MM.1S (cell line): Measurements from ENCODE around the gene EXD2.

Experiments used
- DNase-seq: peaks from one replicate; pipeline ENCODE4 v3.0.0-alpha.2; 2015
- H2AFZ ChIP-seq: fragments of 300-600 bp; sonication (generic); 2 replicates; pipeline ENCODE4 v1.6.0; 2016; ENCODE audit warnings: antibody characterized with exemption, low read length
- H3F3A ChIP-seq: fragments of 300-600 bp; sonication (generic); 2 replicates; pipeline ENCODE4 v1.6.1; 2016; ENCODE audit warnings: mild to moderate bottlenecking, antibody characterized with exemption, low read length, moderate library complexity, mixed read lengths; ENCODE audit not compliant: insufficient read depth
- H3K27ac ChIP-seq: fragments of 300-600 bp; sonication (generic); 2 replicates; pipeline ENCODE4 v1.5.1; 2016; ENCODE audit warnings: mild to moderate bottlenecking, low read length
- H3K27me3 ChIP-seq: fragments of 300-600 bp; sonication (generic); replicated peaks from 2 replicates; pipeline ENCODE4 v1.6.0; 2016; ENCODE audit warnings: low read length; ENCODE audit not compliant: insufficient read depth
- H3K36me3 ChIP-seq: fragments of 300-600 bp; sonication (generic); replicated peaks from 2 replicates; pipeline ENCODE4 v1.6.1; 2016; ENCODE audit warnings: mild to moderate bottlenecking, low read length, mixed read lengths; ENCODE audit not compliant: insufficient read depth
- H3K4me1 ChIP-seq: fragments of 300-600 bp; sonication (generic); 2 replicates; pipeline ENCODE4 v1.6.1; 2016; ENCODE audit warnings: low read length, mixed read lengths
- H3K4me2 ChIP-seq: fragments of 300-600 bp; sonication (generic); 2 replicates; pipeline ENCODE4 v1.6.0; 2016; ENCODE audit warnings: low read depth, low read length
- H3K4me3 ChIP-seq: fragments of 300-600 bp; sonication (generic); 2 replicates; pipeline ENCODE4 v1.5.1; 2016; ENCODE audit warnings: low read length, mixed read lengths
- H3K79me2 ChIP-seq: fragments of 300-600 bp; sonication (generic); 2 replicates; pipeline ENCODE4 v1.6.1; 2016; ENCODE audit warnings: mixed run types, low read length, mixed read lengths
- H3K9ac ChIP-seq: fragments of 300-600 bp; sonication (generic); 2 replicates; pipeline ENCODE4 v1.6.1; 2016; ENCODE audit warnings: low read length, mixed read lengths
- H3K9me2 ChIP-seq: fragments of 300-600 bp; sonication (generic); replicated peaks from 2 replicates; pipeline ENCODE4 v1.6.1; 2016; ENCODE audit warnings: mild to moderate bottlenecking, low read length, mixed read lengths; ENCODE audit not compliant: insufficient read depth
- H3K9me3 ChIP-seq: fragments of 300-600 bp; sonication (generic); replicated peaks from 2 replicates; pipeline ENCODE4 v1.6.1; 2016; ENCODE audit warnings: mild to moderate bottlenecking, low read length, mixed read lengths; ENCODE audit not compliant: insufficient read depth
- H4K20me1 ChIP-seq: fragments of 300-600 bp; sonication (generic); 2 replicates; pipeline ENCODE4 v1.6.1; 2016; ENCODE audit warnings: mild to moderate bottlenecking, low read length, moderate library complexity, mixed read lengths; ENCODE audit not compliant: insufficient read depth
- CTCF ChIP-seq: fragments of 300-600 bp; sonication (generic); IDR thresholded peaks from 2 replicates; pipeline ENCODE4 v1.5.1; 2016; ENCODE audit warnings: antibody characterized with exemption, low read length, mixed read lengths
- EZH2 ChIP-seq: fragments of 300-600 bp; sonication (generic); optimal IDR thresholded peaks from 2 replicates; pipeline ENCODE3; 2017; ENCODE audit warnings: low read depth, mild to moderate bottlenecking, antibody characterized with exemption, low read length, mixed read lengths
- EZH2phosphoT487 ChIP-seq: fragments of 300-600 bp; sonication (generic); IDR thresholded peaks from 2 replicates; pipeline ENCODE4 v1.6.1; 2018; ENCODE audit warnings: antibody characterized with exemption, low read length

EXD2 gene

GRCh38 chr14:69284170-69284569 lies 92.9 kb downstream of the EXD2 start:
- Histone ChIP-seq H4K20me1 (no peaks in the 10 kb centered on the region), H2AFZ (no peak overlapping the region), H3K27me3 (no peaks in the 10 kb centered on the region), H3K4me1 (no peaks in the 10 kb centered on the region), H3K4me2 (no peak overlapping the region), H3K4me3 (no peak overlapping the region), H3F3A (no peaks in the 10 kb centered on the region), H3K9ac (no peak overlapping the region), H3K36me3 (no peaks in the 10 kb centered on the region), H3K27ac (no peak overlapping the region), H3K9me3 (no peaks in the 10 kb centered on the region), H3K9me2 (no peaks in the 10 kb centered on the region), H3K79me2 (no peaks in the 10 kb centered on the region)
- TF ChIP-seq EZH2 (no peak), CTCF (no peak), EZH2phosphoT487 (no peak)
- DNase-seq: no peak

GRCh38 chr14:69285661-69286255 lies 94.5 kb downstream of the EXD2 start:
- no peaks in the 10 kb centered on the region for H3F3A ChIP-seq
- H3K27me3 ChIP-seq: no peaks in the 10 kb centered on the region
- H3K79me2 ChIP-seq: no peaks in the 10 kb centered on the region
- DNase-seq: no peak
- H3K27ac ChIP-seq: no peak overlapping the region
- H4K20me1 ChIP-seq: no peaks in the 10 kb centered on the region
- no peak overlapping the region for H3K9ac ChIP-seq
- H2AFZ ChIP-seq: no peak overlapping the region
- no peak overlapping the region for H3K4me2 ChIP-seq
- TF ChIP-seq EZH2phosphoT487 (no peak), EZH2 (no peak), CTCF (no peak)
- H3K4me1 ChIP-seq: no peaks in the 10 kb centered on the region
- H3K4me3 ChIP-seq: no peak overlapping the region
- no peaks in the 10 kb centered on the region for H3K9me3 ChIP-seq
- no peaks in the 10 kb centered on the region for H3K9me2 ChIP-seq
- no peaks in the 10 kb centered on the region for H3K36me3 ChIP-seq

GRCh38 chr14:69287098-69288010 lies 96.1 kb downstream of the EXD2 start:
- Histone ChIP-seq H3K27me3 (no peaks in the 10 kb centered on the region), H4K20me1 (no peaks in the 10 kb centered on the region), H3K9ac (no peak overlapping the region), H3K4me3 (no peak overlapping the region), H2AFZ (no peak overlapping the region), H3K4me2 (no peak overlapping the region), H3K79me2 (no peaks in the 10 kb centered on the region), H3K4me1 (no peaks in the 10 kb centered on the region), H3F3A (no peaks in the 10 kb centered on the region), H3K9me2 (no peaks in the 10 kb centered on the region), H3K36me3 (no peaks in the 10 kb centered on the region), H3K27ac (no peak overlapping the region), H3K9me3 (no peaks in the 10 kb centered on the region)
- TF ChIP-seq EZH2phosphoT487: no peak
- TF ChIP-seq CTCF: no peak
- no peak for TF ChIP-seq EZH2
- DNase-seq: no peak
